Measurements from ENCODE around the gene CRYBA1. TPM values are rescaled to one million over a fixed set of nuclear protein-coding genes. Genes with fewer than 3 reads are reported as not detected.

The CRYBA1 gene
- total RNA-seq, 1 experiment from 2014 or later = not detected

DNA sequence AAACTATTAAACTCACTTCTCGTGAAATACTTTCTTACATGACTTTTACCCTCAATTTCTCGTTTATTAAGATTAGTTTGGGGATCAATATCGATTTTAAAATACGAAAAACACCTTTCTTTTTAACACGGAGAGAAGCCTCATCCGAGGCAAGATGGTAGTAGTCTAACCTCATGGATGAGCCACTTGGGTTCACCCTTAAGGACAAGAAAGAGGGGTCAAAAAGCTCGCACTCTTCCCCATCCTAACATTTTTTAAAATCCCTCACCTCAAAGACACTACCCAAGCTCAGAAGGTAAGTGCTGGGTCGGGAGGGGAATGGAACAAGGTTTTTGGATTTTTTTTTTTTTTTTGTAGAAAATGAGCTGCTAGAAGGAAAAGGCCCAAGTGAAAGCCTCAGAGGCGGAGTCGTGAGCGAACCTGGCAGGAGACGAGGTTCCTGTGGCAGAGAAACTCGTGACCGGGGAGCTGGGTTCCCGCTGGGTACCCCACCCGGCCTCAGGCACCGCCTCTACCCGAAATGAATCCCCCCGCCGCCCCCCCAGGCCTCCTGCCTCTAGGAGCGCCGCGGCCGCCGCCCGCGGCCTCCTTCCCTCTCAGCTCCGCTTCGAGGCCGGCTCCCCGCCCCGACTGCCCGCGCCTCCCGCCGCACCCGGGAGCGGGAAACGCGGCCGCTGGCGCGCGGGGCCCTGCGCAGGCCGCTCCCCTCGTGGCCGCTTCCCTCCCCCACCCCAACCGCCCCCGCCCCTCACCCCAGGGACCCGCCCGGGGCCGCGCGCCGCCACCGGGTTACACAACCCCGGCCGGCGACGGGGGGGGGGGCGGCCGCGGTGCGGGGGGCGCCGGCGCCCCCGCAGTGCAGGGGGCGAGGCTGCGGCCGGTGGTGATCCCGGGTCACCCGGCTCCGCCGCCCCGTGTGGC lies 45.7 kb downstream of the CRYBA1 start:
- no peaks in the 10 kb centered on the region for H3K9me3 ChIP-seq (ENCODE audit: control insufficient read depth in 1 of 2, insufficient read depth in 1 of 2, low read depth in 1 of 2, low read length in 2 of 2)
- H3K9ac ChIP-seq (ENCODE audit: low read length) = peak overlapping the region; percentile 94
- no peak overlapping the region for H2AFZ ChIP-seq (ENCODE audit: low read depth, low read length, poor library complexity, severe bottlenecking)
- ChIA-PET POLR2A (interaction anchor here (0.6 to 1.0 kb wide), 3 partner anchors 10 to 147 kb away, joined by 3 read pairs; no protein-coding TSS in a partner anchor), CTCF (interaction anchor here (0.6 to 1.2 kb wide), 6 partner anchors 78 to 175 kb away, joined by 3 to 6 read pairs (median 4); no protein-coding TSS in a partner anchor), RAD21 (ENCODE audit: low non-redundant PET in 1 of 2, low total read pairs in 2 of 2, uncharacterized antibody in 2 of 2, unreplicated experiment in 2 of 2) (interaction anchor here in 1 of 2 experiments (2.4 kb wide), 1 partner anchor 143 kb away, joined by 7 read pairs; no protein-coding TSS in a partner anchor)
- intact Hi-C loops (cut with micrococcal nuclease) = no loop called here
- peak overlapping the region; percentile 97 for H3K4me3 ChIP-seq (replicated peaks in 1 of 2; ENCODE audit: low read depth in 1 of 2, low read length in 2 of 2)
- H4K20me1 ChIP-seq (ENCODE audit: insufficient read depth) = peaks cover 37% of the 10 kb centered on the region; the same call in 1 of the 2 replicates
- DNase-seq (ENCODE audit: low read depth, low spot score) (no peak), ATAC-seq (peak; percentile 0; the same call in 1 of the 2 replicates)
- H3K36me3 ChIP-seq (ENCODE audit: control insufficient read depth in 1 of 2, insufficient read depth in 2 of 2, low read length in 2 of 2) = peaks cover 6 to 29% of the 10 kb centered on the region in 2 experiments; a peak in 2 of 4 replicates
- no peaks in the 10 kb centered on the region for H3K27me3 ChIP-seq (ENCODE audit: insufficient read depth, low read length)
- peak overlapping the region; percentile 95 for H3K4me2 ChIP-seq (ENCODE audit: low read length)
- TF ChIP-seq ZFX (IDR thresholded peaks at IDR 0.05) (peak; percentile 39; the same call in 1 of the 2 replicates), CBX3 (IDR thresholded peaks at IDR 0.05; ENCODE audit: low read depth) (no peak)
- TF ChIP-seq, protein P1, sequence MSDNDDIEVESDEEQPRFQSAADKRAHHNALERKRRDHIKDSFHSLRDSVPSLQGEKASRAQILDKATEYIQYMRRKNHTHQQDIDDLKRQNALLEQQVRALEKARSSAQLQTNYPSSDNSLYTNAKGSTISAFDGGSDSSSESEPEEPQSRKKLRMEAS (IDR thresholded peaks at IDR 0.05) = 0 out of 2 replicates have a peak, but pooled peaks have one; percentile 3
- H3K79me2 ChIP-seq (ENCODE audit: insufficient read depth, low read length) = peaks cover 65% of the 10 kb centered on the region
- peak overlapping the region; percentile 97 for H3K27ac ChIP-seq (ENCODE audit: low read depth, low read length)
- no peaks in the 10 kb centered on the region for H3K9me2 ChIP-seq (ENCODE audit: insufficient read depth)
- H3K4me1 ChIP-seq (ENCODE audit: control insufficient read depth in 1 of 2, insufficient read depth in 2 of 2, low read length in 2 of 2) = peaks cover 11 to 19% of the 10 kb centered on the region in 2 experiments; a peak in 3 of 4 replicates
- no TSS peak for BruUV-seq (replicated peaks)
